ENCODE measurements around the gene MUC13. TPM values are rescaled to one million over a fixed set of nuclear protein-coding genes. Genes with fewer than 3 reads are reported as not detected.

The MUC13 gene
- total and polyA plus RNA-seq, 9 of the 15 experiments (the other 6 are each of a cell fraction or from before 2014, with no cell fraction given): 0.09 TPM; not detected in 8

DNA sequence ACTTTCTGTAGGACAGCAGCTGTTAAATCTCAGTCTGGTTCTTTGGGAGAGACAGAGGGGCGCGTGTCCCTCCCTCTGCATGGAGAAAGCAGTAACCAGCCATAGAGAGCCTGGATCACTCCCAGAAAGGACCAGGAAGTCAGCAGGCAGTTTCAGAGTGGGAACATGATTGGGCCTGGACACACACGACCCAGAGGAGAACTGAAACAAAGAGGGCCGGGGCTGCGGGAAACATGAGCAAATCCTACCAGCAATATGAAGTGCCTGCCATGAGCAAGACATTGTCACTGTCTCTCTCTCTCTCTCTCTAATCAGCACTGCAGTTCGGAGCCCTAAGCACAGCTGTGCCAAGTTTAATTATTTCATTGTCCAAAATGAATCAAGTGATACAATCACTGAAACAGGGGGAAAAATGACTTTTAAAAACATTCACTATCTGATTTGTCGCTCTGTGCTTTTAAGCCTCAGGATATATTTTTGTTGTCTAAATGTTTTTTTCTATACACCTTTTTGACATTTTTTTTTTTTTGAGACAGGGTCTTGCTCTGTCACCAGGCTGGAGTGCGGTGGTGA, 17.6 kb downstream of the MUC13 start:
- H3K4me1 ChIP-seq (replicated peaks in 1 of 2; ENCODE audit: control insufficient read depth in 2 of 2, insufficient read depth in 2 of 2, low read length in 2 of 2): no peaks in the 10 kb centered on the region
- BruUV-seq (replicated peaks): no TSS peak
- H3K4me3 ChIP-seq: no peak overlapping the region
- H2AFZ ChIP-seq (ENCODE audit: low read depth, low read length): no peak overlapping the region
- CTCF ChIA-PET (ENCODE audit: low intra/inter-chr PET ratio): no interaction called here
- FAIRE-seq (no peak), ATAC-seq (no peak), DNase-seq (ENCODE audit: extremely low read depth in 1 of 4, low spot score in 3 of 4) (no peak)
- H3K27ac ChIP-seq (ENCODE audit: extremely low read depth, low read depth, low read length): no peak overlapping the region
- in situ Hi-C loops (cut with MboI) (no loop called here), intact Hi-C loops (cut with micrococcal nuclease) (no loop called here)
- TF ChIP-seq, protein P1, sequence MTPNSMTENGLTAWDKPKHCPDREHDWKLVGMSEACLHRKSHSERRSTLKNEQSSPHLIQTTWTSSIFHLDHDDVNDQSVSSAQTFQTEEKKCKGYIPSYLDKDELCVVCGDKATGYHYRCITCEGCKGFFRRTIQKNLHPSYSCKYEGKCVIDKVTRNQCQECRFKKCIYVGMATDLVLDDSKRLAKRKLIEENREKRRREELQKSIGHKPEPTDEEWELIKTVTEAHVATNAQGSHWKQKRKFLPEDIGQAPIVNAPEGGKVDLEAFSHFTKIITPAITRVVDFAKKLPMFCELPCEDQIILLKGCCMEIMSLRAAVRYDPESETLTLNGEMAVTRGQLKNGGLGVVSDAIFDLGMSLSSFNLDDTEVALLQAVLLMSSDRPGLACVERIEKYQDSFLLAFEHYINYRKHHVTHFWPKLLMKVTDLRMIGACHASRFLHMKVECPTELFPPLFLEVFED (CRISPR knock-in tag; conservative IDR thresholded peaks at IDR 0.05): no peak
- no peak for TF ChIP-seq MEF2A (IDR thresholded peaks at IDR 0.05; ENCODE audit: control insufficient read depth, low read depth, low read length)
- TF ChIP-seq ZNF354B (CRISPR knock-in tag; IDR thresholded peaks at IDR 0.05): no peak
- TF ChIP-seq SMAD2 (IDR thresholded peaks at IDR 0.05; ENCODE audit: low read depth, low read length): no peak
- no peak for TF ChIP-seq ZNF408 (CRISPR knock-in tag; IDR thresholded peaks at IDR 0.05; ENCODE audit: low read depth)
- no peak for TF ChIP-seq PHF8 (IDR thresholded peaks at IDR 0.05; ENCODE audit: borderline replicate concordance, low read length)
- TF ChIP-seq, protein P2, sequence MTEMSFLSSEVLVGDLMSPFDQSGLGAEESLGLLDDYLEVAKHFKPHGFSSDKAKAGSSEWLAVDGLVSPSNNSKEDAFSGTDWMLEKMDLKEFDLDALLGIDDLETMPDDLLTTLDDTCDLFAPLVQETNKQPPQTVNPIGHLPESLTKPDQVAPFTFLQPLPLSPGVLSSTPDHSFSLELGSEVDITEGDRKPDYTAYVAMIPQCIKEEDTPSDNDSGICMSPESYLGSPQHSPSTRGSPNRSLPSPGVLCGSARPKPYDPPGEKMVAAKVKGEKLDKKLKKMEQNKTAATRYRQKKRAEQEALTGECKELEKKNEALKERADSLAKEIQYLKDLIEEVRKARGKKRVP (CRISPR knock-in tag; IDR thresholded peaks at IDR 0.05): no peak
- TF ChIP-seq HDAC2 (IDR thresholded peaks at IDR 0.05): no peak
- TF ChIP-seq ZNF76 (CRISPR knock-in tag; IDR thresholded peaks at IDR 0.05; ENCODE audit: borderline replicate concordance): no peak
- no peaks in the 10 kb centered on the region for H3K36me3 ChIP-seq (ENCODE audit: control insufficient read depth, insufficient read depth, low read length)
- H3K9me1 ChIP-seq (ENCODE audit: control insufficient read depth, insufficient read depth, low read length): no peaks in the 10 kb centered on the region
- H3K79me2 ChIP-seq (ENCODE audit: control insufficient read depth, insufficient read depth, low read length): no peaks in the 10 kb centered on the region
- no peaks in the 10 kb centered on the region for H3K9me3 ChIP-seq (replicated peaks; ENCODE audit: control insufficient read depth, insufficient read depth, low read depth, low read length)
- WGBS (ENCODE audit: insufficient coverage, low coverage, missing lambda C conversion rate): 0% methylated on average over 4 of the region's 8 CpGs
- POLR2A ChIA-PET: no interaction called here
- no peak overlapping the region for H3K9ac ChIP-seq (ENCODE audit: insufficient read depth in 1 of 2, low read depth in 2 of 2, low read length in 2 of 2)
- H3K4me2 ChIP-seq (ENCODE audit: insufficient read depth, low read length): no peak overlapping the region
- no peaks in the 10 kb centered on the region; the same call in 1 of the 2 replicates for H4K20me1 ChIP-seq (replicated peaks; ENCODE audit: control insufficient read depth, insufficient read depth, low read length)
- peaks cover 2 to 24% of the 10 kb centered on the region in 2 experiments; a peak in 3 of 5 replicates for H3K27me3 ChIP-seq (ENCODE audit: control insufficient read depth in 2 of 2, insufficient read depth in 2 of 2, low read length in 2 of 2)

Data from K562 (cell line).